ENCODE measurements around the gene PRKN. TPM values are rescaled to one million over a fixed set of nuclear protein-coding genes. Genes with fewer than 3 reads are reported as not detected.

The PRKN gene
- total RNA-seq: 0.09 TPM in 2 replicates

DNA sequence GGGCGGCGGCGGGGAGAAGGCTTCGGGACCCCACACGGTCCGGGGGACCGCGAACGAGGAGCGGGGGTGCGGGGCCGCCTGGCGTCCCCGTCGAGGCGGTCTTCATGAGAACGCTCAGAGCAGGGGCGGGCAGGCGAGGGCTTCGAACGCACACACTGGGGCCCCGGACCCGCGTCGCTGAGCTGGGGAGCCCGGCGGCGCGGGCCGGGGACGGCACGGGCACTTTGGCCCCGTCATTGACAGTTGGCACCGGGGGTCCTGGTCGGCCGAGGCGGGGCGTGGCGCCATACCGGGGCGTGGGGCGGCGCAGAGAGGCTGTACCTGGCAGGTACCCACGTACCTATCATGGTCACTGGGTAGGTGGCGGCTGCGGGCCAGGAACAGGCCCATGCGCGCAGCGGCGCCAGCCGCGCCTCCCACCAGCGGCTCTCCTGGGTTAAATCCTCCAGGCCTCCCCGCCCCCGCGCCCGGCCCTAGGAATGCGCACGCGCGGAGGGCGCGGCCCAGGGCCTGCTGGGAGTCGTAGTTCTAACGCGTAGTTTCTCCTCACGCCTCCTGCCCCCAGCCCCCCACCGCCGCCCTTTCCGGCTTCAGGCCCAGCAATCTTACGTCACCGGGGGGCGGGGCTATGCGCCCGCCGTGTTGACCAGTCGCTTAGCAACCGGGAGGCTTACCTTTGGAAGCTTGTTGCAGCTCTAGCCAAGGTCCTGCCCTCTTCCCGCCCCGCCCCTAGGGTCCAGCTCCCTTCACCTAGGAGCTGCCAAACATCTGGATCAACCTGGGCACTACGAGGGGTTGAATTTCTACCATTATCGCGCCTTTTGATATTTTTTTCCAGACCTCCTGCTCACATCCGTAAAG lies at the start of gene PRKN, which contains the start of gene PACRG:
Gene PRKN, minus strand, starts transcription at position 445 of the 861 bp plus-strand sequence.
Gene PACRG, plus strand, starts transcription at position 653 of the 861 bp plus-strand sequence.

Other genes starting within 250 kb of the PRKN start
- 0.45 TPM in 1 of 2 replicates, not detected in the other for gene PACRG, start 208 bp upstream of the PRKN start, total RNA-seq